ENCODE measurements around the gene STARD6. TPM values are rescaled to one million over a fixed set of nuclear protein-coding genes. Genes with fewer than 3 reads are reported as not detected.

The STARD6 gene
- total RNA-seq = not detected

GRCh38 chr18:54357660-54358494, at the start of gene STARD6, which contains the start of gene C18orf54:
Gene STARD6, minus strand, starts transcription at chr18:54357858. Its CDS starts 3,285 bp downstream, at chr18:54354573.
Gene C18orf54, plus strand, starts transcription at chr18:54357906. Its CDS starts 2,667 bp downstream, at chr18:54360573.

Small RNA genes within 50 kb of the gene (small RNA-seq; reads per million reads assigned to genes)
- gene SNRPGP2 (ENCODE audit: low replicate concordance) = 0.09 reads per million

Other genes starting within 250 kb of the STARD6 start
- 27.5 TPM for gene MBD2, start 133.2 kb downstream of the STARD6 start, total RNA-seq
- gene POLI, start 88.3 kb downstream of the STARD6 start, total RNA-seq = 44.2 TPM
- 7.2 TPM for gene C18orf54, start within 50 bp of the STARD6 start, total RNA-seq
- gene DYNAP, start 233.4 kb upstream of the STARD6 start, total RNA-seq = not detected